Brain pericyte (primary cell): ENCODE measurements around the gene PCNX2.

ENCODE experiments used
- DNase-seq: peaks from one replicate; pipeline ENCODE4 v3.0.0-alpha.2; 2012; ENCODE audit warnings: low read depth, low spot score

Gene PCNX2, protein sequence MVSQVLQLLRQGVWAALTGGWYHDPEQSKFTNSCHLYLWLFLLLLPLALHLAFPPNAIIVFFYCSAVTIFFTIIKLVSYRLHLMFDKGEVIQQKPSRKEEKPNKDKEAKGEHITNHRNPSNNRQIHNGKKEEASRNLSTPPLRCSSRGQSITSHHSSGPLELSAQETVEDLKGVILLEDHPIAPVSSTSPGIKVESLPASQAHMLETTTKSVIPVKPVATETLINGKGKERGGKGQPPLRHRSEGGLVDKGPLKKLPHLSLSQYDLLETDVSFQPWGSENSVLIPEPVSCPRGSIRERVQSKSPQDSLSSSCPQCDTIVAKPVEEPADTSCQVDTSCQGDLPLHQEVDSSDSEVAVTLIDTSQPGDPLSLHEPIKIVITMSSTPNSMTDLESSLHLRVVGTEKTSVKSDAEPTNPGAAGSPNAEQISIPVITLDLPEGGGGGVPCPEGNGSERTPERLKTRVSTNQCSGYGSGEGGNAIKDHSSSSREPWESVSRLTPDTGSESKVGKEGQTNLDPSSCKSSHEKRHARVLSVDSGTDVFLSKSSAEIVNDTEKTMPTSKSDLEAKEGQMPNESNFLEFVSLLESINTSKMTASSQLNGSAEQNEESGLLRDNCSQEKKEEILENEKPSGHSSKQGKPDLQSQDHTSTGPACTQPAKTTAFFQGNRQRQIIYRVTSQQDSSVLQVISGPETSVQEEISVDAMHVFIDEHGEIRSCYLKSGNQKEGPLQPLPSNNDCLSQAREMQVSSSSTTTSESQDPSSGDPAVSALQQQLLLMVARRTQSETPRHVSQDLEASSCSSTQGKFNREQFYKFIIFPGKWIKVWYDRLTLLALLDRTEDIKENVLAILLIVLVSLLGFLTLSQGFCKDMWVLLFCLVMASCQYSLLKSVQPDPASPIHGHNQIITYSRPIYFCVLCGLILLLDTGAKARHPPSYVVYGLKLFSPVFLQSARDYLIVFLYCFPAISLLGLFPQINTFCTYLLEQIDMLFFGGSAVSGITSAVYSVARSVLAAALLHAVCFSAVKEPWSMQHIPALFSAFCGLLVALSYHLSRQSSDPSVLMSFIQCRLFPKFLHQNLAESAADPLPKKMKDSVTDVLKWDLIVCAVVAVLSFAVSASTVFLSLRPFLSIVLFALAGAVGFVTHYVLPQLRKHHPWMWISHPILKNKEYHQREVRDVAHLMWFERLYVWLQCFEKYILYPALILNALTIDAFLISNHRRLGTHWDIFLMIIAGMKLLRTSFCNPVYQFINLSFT (N-terminal part only)

DNA sequence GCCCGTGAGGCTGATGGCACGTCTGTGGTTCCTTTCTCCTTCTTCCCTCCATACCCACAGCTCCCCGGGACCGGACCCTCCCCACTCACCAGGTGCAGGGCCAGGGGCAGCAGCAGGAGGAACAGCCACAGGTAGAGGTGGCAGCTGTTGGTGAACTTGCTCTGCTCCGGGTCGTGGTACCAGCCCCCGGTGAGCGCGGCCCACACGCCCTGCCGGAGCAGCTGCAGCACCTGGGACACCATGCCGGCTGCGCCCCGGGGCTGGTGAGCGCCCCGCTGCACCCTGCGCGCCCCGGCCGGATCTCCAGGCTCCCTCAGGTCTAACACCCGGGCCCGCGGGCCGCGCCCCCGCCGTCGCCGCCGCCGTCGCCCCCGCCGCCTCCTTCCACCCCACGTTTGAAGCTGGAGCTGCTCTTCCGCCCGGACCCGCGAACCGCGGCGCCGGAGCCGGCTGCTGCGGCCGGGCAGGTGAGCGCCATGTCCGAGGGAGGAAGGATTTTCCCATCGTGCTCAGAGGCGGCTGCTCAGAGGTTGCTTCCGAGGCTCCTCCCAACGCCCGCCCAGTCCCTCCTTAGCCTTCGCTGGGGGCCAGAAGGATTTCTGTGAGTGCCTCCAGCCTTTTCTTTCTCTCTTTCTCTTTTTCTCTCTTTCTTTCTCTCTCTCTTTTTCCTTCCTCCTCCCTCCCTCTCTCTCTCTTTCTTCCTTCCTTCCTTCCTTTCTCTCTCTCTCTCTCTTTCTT lies at the start of gene PCNX2:
PCNX2 (minus strand) TSS at position 489 of the 738 bp plus-strand sequence; CDS start at position 242, 247 bp downstream.
- no peak for DNase-seq

DNA sequence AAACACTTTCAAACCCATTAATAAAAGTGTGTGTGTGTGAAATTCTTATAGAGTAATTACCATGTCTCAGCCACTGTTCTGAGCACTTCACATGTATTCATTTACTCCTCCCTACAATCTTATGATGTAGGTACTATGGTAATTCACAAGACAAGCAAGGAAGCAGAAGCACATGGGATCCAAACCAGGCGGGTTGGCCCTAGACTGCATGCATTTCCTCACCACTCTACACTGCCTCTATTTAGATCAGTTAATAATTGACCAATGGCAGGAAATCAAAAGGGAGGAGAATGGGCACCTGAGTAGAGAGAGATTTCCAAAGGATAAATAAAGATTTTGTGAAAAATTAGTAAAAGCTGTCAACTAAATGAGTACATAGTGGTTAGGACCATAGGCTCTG lies 47.7 kb upstream of the PCNX2 start:
- no peak for DNase-seq

DNA sequence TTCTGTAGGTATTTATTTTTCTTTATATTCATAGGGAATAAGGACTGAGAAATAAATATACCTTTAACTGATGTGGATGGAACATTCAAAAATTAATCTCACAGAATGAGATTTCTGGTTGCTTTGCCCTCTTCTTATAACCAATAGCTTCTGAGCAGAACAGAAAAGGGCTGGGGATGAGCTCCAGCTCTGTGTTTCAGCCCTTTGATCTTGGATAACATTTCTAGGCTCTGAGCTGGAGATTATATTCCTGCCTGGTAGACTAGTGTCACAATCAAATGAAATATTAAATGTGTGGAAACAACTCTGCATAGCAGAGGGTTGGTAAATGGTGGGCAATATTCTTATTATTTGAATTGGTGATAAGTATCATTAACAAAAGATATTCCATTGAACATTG lies 46.6 kb upstream of the PCNX2 start:
- no peak for DNase-seq

DNA sequence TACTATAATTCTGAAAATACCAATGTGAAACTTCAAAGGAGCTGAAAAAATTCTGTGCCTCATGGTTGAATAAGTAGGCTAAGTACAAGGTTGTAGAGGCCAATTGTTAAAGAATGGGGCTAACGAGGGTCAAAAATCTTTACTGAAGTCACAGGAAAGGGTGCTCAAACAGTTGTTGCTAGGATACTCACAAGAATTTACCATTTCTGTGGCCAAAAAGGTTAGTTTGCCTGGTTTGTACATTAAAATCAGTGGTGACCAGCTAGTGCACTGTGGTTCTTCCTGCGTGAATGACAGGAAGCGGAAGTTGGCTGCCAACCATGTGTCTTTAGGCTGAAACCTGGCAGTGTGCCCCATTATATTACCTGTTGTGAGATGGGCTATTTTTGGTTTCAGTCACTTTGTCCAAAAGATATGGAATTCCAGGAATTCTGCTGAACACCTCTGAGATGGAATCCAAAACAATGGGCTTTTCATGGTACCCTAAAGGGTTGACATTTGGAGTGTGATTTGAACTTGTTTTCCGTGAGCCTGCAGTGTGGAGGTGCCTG lies 45.5 kb upstream of the PCNX2 start:
- DNase-seq = no peak

DNA sequence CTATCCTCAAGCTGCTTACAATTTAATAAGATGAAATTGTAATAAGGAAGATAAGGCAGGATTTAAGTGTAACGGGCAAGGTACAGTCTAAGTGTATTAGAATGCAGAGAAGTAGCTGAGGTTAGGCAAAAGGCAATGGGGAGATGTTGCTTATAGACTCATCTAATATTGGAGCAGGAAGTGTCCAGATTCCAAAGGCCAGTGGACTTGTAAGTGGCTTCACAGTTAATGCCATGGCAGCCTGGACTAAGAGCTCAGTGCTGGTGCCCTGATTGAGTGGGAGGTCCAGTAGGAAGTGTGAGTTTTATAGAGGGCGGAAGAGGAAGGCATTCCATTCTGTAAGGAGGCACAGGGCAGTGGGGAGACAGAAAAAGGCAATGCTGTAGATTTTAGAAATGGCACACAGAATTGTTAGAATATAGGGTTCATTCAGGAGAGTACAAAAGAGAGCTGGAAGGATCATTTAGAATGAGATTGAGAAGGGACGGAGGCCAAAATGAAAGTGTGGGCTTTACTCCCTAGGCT lies 44.6 kb upstream of the PCNX2 start:
- no peak for DNase-seq

DNA sequence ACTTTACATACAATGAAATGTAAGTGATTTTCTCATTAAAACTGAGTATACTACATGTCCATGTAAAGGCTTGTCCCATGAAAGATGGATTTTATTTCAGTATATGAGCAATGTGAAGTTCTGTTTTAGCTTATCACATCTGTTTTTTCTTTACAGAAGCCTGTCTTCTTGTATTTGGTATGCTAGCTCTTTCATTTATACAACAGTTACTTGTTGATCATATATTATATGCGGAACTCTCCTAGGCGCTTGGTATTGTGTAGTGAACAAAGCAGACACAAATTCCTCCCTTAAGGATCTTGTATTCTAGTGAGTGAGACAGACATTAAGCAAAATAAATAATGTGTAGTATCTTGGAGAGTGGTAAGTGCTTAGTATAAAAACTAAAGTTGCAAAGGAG lies 42.6 kb upstream of the PCNX2 start:
- DNase-seq = no peak

DNA sequence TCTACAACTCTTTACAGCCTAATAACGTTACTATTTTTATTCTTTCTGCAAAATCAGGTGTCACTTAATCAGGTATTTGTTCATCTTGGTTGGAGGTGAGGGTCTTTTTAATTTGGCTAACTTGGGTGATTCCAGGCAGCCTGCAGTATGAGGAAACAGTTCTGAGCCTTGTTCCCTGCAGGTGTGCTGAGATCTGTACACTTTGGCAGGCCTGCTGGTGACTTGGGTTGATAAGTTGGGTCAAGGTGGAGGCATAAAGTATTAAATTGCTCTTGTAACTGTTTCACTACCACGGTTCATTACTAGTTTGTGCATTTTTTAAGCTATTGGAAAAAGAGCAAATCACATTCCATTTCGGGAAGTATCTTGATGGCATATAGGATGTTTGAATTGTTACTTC lies 42.0 kb upstream of the PCNX2 start:
- no peak for DNase-seq

DNA sequence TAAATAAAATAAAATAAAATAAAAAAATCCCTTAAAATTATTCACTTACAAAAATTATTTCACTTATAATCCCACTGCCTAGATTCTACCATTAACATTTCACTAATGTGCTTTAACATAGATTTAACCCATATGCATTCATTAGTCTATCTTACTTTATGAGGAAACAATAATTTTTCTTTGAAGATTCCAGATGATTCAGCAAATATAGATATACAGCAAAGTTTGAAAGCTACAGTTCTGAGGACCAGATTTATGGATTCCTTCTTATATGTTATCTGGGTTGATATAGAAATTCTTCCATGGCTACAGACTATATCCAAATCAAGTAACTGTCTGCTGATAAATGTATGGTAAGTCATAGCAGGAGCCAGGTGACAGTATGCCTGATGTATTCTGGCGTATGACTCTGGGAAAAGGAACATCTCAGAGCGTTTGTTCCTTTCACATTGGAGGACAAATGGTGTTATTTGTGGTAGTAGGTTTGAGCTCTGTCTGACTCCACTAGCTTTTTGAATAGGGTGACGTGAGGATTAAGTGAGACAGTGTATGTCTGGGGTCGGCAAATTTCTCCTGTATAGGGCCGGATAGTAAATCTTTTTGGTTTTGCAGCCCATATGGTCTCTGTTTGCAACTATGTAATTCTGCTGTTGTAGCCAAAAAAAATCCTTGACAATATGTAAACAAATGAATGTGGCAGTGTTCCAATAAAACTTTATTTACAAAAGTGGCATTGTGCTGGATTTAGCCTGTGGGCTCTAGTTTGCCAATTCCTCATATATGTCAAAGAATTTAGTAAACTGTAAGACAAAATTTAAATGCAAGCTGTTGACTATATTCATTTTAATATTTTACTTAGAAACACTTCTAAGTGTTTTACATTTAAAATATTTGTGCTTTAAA lies 41.3 kb upstream of the PCNX2 start:
- no peak for DNase-seq

DNA sequence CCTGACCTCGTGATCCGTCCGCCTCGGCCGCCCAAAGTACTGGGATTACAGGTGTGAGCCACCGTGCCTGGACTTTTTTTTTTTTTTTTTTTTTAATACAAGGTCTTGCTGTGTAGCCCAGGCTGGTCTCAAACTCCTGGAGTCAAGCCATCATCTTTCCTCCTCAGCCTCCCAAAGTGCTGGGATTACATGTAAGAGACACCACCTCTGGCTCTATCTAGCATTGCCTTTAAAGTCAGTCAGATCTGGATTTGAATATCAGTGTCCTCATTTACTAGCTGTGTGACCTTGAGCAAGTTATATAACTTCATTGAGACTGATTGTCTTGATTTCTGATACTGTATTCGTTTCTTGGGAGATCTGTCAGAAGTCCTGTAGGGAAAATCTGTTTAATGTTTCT lies 38.6 kb upstream of the PCNX2 start:
- no peak for DNase-seq

DNA sequence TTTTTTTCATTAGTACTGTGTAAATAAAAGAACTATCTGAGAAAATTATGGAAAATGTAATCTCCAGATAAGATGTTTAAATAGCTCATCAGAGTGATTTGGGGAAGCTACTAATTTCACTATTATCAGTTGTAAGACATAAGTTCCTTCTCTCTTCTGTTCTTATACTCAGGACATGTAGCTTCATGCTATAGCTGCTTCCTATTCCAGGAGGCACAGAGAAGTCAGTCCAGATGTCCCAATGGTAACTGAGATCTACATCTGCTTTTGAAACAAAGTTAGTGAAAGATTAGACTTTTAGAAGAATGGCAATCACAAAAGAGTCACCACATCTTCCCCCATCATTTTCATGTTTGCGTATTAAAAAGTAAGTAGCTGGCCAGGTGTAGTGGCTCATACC lies 37.6 kb upstream of the PCNX2 start:
- DNase-seq = no peak

DNA sequence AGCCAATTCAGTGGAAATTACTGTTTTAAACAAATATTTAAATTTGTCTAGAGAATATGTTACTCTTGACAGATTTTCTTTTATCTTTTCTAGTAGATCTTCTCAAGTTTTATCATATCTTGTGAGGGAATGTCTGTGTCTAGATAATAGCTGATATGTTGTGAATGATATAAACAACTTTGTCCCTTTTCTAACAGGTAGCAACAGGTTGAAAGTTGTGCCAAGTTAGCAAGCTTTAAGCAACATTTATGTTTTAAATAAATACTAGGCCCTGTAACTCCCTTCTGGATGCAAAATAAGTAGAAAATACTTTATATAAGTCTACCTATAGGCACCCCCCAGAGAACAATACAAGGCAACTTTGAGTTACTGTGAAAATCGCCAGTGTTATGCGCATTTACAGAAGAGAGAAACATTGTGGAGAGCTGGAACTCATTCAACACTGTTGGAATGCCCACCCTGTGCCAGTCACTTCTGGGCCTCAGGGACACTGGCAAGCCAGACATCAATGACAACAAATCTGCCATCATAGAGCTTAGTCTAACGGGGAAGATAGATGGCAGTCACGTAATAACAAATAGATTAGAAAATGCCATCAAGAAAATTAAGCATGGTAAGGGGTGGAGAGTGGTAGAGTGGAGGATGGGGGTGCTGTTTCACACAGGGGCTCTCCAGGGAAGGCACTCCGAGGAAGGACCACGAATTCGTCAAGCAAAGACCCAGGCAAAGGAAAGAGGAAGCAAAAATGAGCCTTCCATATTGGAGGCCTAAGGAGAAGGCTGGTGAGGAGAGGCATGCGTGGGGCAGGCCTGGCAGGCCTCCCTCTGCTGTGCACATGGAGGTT lies 36.4 kb upstream of the PCNX2 start:
- DNase-seq = no peak

DNA sequence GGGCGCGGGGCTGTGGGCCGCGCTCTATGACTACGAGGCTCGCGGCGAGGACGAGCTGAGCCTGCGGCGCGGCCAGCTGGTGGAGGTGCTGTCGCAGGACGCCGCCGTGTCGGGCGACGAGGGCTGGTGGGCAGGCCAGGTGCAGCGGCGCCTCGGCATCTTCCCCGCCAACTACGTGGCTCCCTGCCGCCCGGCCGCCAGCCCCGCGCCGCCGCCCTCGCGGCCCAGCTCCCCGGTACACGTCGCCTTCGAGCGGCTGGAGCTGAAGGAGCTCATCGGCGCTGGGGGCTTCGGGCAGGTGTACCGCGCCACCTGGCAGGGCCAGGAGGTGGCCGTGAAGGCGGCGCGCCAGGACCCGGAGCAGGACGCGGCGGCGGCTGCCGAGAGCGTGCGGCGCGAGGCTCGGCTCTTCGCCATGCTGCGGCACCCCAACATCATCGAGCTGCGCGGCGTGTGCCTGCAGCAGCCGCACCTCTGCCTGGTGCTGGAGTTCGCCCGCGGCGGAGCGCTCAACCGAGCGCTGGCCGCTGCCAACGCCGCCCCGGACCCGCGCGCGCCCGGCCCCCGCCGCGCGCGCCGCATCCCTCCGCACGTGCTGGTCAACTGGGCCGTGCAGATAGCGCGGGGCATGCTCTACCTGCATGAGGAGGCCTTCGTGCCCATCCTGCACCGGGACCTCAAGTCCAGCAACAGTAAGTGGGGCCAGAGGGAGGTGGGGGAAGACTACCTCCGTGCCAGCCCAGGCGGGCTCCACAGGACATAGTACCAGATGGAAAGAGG lies 32.8 kb upstream of the PCNX2 start:
- DNase-seq = no peak

DNA sequence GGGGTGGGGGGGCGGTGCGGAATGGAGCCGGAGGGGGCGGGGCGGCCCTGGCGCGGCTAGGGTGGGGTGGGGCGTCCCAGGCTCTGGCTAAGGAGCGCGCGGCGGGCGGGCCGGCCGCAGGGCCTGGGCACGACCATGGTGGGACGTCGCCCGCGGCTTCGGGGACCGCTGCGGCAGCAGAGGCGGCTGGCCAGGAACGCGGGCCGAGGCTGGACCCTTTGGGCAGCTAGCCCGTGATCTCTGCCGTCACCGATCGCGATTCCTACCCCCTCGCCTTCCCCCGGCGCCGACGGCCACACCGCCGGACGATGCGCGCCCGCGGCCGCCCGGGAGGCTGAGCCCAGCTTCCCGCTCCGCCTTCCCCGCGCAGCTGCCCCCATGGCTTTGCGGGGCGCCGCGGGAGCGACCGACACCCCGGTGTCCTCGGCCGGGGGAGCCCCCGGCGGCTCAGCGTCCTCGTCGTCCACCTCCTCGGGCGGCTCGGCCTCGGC lies 32.2 kb upstream of the PCNX2 start, which contains the start of gene MAP3K21:
MAP3K21 (plus strand) TSS at position 74 of the 491 bp plus-strand sequence; CDS start at position 379, 305 bp downstream.
- no peak for DNase-seq

DNA sequence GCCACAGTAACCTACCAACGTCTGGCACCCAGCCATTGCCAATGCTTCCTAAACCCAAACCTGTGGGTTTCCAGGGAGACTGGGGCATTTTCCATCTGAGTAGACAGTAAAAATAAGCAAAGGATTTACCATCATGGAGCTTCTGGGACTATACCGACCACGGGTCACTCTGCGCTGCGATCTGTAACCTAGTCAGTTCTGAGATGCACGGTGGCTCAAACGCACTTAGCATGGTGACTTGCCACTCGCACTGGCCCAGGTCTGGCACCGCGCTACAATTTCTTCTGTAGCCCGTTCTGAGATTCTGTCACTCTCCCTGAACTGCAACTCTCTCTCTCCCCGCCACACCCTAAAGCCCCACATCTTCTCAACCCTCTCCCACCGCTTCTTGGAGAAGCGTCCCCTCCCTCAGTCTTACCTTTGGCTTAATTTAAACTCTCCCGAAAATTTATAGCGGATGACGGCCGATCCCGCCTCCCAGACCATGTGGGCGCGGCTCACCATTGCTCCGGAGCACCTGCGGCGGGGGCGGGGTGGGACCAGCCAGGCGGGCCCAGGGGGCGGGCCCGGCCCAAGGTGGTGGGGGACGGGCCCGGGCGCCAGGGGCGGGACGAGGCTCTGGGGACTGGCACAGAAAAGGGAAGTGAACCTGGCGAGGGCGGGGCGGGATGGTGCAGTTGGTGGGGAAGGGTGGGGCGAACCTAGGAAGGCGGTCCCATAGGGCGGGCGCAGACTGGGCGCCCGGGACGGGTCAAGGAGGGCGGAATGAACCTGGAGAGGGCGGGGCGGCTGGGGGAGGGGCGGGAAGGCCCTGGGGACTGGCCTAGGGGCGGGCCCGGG lies 31.5 kb upstream of the PCNX2 start:
- no peak for DNase-seq

DNA sequence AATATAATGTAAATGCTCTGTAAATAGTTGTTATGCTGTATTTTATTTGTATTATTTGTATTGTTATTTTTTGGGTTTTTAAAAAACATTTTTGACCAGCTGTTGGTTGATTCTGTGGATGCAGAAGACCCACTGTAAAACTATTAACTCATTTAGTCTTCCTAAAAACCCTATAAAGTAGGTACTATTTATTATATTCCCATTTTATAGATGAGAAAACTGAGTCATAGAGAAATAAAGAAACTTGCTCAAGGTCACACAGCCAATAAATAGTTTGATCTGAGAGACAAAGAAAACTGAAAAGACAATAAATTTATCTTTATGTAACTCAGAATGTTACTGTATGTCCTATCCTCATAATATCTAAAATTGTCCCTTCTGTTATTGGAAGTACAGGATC lies 30.8 kb upstream of the PCNX2 start:
- DNase-seq = no peak

DNA sequence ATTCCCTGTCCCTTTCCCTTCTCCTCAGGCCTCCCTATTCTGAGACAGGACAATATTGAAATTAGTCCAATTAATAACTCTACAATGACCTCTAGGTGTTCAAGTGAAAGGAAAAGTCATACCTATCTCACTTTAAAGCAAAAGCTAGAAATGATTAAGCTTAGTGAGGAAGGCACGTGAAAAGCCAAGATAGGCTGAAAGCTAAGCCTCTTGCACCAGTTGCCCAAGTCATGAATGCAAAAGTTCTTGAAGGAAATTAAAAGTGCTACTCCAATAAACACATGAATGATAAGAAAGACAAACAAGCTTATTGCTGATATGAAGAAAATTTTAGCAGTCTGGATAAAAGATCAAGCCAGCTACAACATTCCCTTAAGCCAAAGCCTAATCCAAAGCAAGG lies 28.2 kb upstream of the PCNX2 start:
- no peak for DNase-seq

DNA sequence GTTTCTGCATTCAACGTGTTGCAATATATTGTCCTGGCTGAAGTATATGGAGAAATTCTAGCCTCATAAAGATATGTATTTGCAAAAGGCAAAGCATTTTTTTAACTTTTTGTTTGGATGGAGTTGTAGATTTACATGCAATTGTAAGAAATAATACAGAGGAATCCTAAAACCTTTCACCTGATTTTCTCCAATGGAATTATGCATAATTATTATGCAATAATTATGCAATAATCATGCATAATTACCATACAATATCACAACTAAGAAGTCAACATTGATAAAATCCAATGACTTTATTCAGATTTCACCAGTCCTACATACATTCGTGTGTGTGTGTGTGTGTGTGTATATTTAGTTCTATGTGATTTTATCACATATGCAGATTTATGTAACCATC lies 24.5 kb upstream of the PCNX2 start:
- no peak for DNase-seq
